ENCODE data around the gene ESRRB.
"Not testable (repeated sequence)": the region's sequence is repeated elsewhere in the genome, so short reads cannot be mapped to it uniquely, and the experiment has no call there.

Gene ESRRB

DNA sequence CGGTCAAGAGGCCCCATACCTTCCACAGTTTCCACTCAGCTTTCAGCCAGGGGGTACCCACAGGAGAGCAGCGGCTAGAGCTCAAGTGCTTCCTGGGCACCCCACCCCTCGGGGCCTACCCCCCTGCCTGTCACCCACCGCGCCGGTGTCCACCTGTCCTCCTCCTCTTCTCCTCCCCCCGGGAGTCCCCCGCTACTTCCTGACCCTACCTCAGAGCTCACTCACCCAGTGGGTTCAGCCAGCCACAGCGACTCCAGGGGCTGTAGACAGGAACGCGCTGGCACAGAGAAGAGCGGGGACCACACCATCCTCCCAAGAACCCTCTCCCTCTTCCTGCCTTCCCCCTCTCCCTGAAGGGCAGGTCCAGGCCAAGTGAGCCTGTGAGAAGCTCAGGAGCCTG is 123.0 kb downstream of the ESRRB start:
- no peak for DNase-seq

DNA sequence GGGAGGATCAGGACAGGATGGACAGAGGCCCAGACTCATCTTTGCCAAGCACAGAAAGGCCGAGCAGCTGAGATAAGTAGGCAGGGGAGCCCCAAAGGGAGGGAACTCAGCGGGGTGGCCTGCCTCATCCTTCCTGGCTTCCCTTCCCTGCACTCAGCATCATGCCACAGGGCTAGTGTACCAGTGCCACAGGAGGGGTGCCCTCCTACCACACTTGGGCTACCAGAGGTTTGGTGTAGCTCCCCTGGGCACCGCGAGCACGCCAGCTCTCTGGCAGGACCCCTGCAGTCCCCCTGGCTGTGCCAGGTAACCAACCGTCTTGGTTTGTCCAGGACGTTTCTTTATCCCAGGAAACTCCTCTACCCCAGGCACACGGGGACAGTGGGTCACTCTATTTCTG is 123.5 kb downstream of the ESRRB start:
- DNase-seq: no peak

DNA sequence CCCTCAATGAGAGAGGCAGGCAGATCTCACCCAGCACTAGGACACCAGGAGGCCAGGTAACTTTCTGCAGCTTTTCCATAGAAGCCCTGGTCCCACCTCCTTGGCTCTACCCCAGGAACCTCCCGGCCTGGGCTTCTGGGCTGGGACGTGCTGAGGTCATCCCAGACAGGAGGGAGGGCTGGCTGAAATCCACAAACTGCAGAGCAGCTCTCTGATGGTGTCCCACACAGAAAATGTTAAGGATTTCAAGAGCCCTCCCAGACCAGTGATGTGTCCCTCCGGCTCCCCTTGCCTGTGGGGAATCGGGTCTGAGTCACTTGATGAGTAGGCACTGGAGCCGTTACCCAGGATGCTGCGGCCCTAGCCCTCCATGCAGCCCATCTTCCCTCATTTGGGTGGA is 124.1 kb downstream of the ESRRB start:
- DNase-seq: no peak

DNA sequence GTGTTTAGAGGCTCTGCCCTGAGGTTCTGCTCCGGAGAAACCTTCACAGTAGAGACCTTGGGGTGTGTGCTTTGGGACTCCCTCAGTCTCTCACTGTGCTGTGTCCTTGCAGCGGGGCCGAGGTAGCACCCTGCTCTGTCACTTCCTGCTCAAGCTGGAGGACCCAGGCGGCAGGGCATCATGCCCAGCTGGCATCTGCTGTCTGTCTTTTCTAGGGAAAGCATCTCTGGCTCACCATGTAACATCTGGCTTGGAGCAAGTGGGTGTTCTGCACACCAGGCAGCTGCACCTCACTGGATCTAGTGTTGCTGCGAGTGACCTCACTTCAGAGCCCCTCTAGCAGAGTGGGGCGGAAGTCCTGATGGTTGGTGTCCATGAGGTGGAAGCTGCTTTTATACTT is 124.5 kb downstream of the ESRRB start:
- DNase-seq: no peak

DNA sequence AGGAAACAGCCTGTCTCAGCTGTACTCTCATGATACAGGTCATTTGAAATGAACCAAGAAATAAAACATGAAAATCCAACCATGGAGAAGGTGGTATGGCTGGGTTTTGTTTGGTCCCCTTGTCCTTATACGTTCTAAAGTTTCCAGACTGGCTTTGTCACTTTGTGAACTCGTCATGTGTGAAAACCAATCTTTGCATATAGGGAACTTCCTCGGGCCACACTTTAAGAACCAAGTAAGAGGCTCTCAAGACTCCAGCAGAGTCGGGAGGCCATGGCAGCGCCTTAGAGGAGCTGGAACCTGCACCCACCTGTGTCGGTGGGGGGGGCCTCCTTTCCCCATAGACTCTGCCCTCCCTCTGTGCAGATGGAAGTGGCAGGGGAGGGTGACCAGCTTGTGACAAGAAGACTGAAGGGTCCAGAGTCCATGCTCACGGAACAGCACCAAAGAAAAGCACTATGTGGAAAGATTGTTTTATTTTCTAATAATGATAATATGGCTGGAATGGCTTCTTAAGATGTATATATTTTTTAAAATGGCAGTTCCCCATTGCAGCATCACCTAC is 125.3 kb downstream of the ESRRB start:
- no peak for DNase-seq

DNA sequence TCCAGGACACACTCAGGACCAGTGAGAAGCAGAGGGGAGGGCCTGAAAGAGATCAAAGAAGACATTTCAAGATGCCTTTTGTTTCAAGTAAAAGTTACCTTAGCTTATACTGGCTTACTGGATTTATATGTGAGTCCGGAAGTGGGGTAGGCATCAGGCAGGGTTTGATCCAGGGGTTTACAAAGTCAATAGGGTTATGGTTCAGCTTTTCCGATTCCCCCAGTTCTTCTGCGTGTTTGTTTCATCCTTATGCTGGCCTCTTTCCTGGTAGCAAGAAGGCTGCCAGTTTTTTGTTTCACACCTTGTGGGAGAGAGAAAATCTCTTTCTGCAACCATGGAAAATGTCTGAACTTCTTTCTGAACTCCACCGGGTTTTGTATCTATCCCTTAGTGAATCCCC is 126.3 kb downstream of the ESRRB start:
- no peak for DNase-seq

DNA sequence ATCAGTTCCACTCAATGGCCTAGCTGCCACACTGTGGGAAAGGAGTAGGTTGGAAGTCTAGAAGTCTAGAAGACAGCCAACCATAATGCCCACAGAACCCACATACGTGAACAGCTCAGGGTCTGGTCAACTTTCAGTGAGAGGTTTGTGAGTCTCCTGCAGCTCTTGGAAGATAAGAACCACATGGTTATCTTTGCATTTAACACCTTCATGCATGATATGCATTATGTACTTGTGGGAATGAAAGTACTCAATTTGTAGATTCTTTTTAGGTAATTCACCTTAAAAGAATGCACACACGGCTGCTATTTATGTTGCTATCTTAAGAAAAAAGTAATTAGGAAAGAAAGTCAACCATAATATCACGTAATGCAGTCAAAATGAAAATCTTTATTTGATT is 126.7 kb downstream of the ESRRB start:
- DNase-seq: no peak

DNA sequence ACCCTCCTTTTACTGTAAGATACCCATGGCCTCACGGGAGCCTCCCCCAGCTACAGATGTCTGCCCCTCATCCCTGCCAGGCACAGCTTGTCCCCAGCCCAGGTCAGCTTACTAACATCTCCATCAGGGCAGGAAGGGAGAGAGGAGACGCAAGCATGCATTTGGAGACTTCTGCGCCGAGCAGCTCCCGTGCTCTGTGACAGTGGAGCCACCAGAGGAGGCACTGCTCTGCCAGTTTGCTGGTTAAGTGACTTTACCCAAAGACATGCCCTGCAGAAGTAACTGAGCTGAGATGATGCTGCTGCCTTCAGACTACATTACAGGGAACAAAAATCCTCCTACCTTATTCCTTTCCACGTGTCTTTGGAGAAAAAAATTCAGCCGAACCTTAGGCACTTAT is 133.4 kb downstream of the ESRRB start:
- DNase-seq: no peak

DNA sequence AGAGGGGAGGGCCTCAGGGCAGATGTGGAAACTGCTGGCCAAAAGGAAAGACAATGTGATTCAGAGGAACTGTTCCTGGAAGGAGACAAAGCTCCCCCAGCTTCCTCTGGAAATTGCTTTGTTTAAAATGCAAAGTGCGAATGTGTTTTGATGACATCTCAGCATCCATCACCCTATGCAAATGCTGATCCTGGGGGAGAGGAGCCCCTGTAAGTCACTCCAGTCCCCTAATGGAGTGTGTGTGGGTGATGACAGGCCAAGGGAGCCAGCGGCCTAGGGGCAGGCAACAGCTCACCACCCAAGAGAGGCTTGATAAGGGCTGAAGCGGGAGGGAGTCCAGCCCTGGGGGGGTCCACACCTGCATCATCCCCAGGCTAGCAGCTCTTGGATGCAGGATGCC is 134.2 kb downstream of the ESRRB start:
- no peak for DNase-seq

DNA sequence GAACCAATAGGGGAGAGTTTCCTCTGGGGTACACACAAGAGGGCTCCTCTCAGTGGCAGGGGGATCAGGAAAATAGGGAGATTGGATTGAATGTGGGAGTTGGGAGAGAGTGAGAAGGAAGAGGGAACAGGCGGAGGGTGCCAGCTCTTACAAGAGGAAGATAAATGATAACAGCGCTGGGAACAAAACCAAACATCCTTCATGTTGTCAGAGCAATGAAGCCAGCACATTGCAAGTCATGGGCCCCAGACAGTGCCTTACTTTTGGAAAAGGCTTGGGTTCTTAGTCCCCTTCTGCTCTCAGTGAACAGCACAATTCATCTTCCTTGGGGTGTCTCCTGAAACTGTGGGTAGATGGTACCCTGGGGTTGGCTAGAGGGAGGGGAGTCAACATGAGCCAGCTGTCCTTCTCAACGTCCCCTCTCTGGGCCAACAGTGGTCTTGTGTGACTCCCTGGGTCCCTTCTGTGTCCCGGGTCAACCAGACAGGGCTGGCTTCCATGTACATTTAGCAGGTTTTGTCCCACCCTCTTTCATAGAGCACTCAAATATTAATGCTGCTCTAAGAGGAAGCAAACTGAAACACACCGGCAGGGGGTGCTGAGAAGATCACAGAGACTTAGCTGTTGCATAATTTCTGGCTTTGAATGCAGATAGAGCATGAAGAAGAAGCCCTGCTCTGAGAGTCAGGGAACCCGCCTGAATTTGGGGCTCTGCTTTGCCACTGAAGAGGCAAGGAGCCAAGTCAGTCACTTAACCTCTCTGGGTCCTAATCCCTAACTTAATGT is 138.5 kb downstream of the ESRRB start:
- DNase-seq: no peak

DNA sequence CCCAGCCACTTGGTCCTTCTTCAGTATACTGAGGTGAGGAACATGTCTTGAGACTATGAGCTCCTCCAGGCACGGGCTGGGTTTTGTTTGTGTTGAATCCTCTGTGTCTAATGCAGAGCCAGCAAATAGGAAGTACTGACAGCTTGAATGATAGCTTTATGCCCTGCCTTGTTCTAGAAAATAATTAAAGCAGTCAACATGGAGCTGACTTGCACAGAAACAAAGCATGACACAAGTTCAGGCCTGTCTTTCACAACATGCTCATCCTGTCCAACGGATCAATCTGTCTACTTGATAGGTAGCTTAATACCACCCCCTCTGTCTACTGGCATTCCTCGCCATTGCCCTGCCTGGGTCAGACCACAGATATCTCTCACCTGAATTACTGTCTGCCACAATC is 140.9 kb downstream of the ESRRB start:
- no peak for DNase-seq

DNA sequence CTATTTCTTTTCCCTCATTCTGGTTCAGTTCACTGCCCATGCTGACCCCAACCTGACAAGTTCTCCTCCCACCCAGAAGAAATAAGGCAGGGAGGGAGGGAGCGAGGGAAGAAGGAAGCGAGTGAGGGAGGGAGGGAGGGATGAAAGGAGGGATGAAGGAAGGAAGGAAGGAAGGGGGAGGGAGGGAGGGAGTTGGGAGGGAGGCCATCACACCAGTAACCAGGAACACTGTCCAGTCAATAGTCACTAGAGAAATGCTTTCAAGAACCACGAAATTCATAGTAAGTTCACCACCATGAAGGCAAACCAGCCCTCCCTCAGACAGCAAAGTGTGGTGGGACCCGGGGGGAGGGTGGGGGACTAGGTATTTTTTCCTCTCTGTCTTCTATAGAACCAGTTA is 142.4 kb downstream of the ESRRB start:
- DNase-seq: no peak

DNA sequence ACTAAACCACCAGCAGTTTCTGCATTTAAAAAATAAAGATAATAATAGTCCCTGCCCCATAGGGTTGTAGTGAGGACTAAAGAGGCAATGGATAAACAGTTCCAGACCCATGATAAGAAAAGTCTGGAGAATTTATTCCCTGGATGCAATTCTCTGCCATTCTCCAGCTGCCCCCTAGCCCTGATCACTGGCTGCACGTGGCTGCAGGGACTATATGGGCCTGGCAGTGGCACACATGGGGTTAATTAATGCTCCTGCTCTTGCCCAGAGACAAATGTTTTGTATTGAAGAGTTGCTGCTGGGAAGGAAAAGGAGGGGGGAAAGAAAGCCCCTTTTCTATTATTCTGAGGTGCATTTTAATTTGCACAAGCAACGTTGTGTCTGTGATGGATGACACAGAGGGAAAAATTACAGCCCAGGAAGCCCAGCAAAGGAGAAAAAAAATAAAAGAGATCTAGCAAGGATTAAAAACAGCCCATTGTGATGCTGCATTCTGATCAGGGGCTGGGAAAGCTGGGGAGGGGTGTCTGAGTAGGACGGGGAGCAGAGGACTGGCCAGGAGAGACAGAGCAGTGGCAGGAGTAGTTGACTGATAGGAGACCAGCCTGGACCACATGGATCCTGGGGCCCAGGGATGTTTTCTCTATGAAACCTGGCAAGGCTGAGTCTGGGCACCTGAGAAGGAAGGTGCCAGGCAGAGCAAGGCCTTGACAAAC is 149.3 kb downstream of the ESRRB start:
- DNase-seq: no peak

DNA sequence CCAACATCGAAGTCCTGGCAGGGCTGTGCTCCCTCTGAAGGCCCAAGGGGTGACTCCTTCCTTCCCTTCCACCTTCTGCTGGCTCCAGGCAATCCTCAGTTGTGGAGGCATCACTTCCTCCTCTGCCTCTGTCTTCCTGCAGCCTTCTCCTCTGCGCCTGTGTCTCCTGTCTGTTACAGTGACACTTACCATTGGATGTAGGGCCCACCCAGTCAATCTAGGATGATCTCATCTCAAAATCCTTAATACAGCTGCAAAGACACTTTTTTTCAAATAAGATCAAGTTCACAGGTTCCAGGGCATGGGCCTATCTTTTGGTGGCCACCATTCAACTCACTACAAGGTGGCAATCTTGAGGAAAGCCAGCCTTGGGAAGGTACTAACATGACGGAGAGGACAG is 155.1 kb downstream of the ESRRB start:
- no peak for DNase-seq

DNA sequence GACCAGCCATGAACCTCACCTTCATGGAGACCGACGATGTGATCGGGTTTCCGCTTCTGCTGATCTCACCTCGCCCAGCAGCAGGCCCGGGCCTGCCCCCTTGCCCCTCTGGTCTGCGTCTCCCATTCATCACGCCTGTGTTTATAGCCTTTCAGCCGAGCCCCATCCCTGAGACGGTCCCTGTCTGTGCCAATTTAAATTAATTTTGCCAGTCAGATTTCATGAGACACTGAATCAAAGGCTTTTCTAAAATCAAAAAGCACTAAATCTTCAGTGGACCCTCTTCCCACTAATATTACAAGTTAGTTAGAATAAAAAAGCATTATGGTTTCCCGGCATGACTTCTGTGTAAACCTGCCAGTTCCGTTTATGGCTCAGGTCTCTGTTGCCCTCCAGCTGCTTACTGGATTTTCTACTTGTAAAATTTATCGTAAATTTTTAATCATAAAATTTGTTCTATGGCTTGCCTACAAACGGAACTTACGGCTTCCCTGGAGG is 155.9 kb downstream of the ESRRB start:
- no peak for DNase-seq

DNA sequence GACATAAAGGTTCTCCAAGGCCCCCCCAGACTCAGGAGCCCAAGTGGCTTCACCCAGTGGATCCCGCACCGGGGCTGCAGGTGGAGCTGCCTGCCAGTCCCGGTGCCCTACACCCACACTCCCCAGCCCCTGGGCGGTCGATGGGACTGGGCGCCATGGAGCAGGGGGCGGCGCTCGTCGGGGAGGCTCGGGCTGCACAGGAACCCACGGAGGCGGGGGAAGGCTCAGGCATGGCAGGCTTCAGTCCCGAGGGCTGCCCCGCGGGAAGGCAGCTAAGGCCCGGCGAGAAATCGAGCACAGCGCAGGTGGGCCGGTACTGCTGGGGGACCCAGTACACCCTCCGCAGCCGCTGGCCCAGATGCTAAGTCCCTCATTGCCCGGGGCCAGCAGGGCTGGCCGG is 160.7 kb downstream of the ESRRB start:
- not testable (repeated sequence) for DNase-seq

DNA sequence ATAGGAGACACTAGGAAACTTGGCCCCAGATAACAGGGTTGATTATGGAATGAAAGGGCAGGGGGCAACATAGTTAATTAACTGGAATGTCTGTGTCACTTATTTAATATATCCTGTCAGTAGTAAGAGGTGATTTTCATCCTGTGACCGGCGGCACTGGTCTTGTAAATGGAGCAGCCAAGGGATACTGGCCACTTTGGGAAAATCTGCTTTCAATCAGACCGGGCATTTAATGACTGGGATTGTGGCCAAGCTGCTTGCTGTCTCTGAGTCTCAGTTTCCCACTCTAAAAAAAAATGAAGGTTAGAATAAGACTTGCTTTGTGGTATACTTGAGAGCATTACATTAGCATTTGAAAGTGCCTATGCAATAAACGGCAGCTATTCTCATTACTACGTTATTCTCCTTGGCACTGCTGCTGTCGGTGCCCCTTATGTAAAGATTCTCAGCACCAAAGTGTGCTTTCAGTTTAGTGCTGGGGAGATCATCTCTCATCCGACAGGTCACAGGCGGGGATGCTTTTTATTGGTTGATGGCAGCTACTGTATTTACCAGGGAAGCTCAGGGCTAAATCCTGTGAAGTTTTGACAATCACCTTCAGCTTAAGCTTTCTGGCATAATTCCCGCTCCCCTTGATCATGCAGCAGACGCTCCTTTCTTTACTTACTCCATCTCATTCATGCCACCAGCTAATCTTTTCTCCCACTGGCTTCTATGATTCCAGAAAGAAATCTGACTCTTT is 162.1 kb downstream of the ESRRB start:
- no peak for DNase-seq

DNA sequence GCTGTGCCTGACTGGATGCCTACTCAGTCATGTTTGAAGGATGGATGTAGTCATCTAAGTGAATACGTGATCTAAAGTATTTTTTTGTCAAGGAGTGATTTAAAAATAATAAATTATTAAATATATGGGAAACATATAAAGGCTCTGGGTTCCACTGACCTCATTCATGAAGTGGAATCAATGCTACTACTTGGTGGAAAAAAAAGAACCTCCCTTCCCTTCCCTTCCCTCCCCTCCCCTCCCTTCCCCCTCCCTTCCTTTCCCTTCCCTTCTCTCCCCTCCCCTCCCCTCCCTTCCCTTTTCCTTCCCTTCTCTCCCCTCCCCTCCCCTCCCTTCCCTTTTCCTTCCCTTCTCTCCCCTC is 162.7 kb downstream of the ESRRB start:
- DNase-seq: no peak

DNA sequence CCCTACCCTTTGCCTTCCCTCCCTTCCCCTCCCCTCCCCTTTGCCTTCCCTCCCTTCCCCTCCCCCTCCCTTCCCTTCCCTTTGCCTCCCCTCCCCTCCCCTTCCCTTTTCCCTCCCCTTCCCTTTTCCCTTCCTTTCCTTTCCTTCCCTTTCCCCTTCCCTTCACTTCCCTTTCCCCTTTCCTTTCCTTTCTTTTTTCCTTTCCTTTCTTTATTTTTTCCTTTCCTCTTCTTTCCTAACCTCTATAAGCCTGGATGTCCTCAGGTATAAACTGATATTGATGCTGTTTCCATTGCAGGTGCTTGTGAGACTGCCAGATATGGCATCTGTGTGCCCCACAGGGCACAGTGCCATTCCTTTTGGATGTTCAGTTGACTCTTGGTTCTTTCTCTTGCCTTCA is 163.2 kb downstream of the ESRRB start:
- DNase-seq: no peak

DNA sequence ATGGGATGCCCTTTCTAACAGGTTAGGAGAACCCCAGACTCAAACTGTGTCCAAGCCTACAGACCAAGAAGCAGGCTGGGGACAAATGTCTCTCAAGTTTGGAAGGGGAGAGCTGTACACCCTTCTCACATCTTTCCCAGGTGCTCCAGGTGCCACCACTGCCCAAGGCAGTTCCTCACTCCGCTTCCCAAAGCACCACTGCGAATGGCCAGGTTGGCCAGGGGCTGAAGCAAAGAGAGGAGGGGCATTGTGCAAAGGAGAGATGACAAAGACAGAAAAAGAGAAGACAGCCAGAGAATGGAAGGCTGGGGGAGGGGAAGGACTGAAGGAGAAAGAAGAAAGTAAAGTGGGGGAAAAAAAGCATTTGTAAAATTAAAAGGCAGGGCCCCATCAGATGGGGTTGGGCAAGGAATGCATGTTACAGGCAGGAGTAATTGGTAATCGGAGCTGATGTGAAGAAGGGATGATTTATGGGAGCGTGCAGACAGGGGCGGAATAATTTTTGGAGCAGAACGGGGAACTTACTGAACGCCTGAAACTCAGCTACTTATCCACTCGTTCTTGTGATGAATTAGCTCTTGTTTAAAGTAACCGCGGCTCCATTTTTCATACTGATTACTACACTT is 165.8 kb downstream of the ESRRB start:
- no peak for DNase-seq

DNA sequence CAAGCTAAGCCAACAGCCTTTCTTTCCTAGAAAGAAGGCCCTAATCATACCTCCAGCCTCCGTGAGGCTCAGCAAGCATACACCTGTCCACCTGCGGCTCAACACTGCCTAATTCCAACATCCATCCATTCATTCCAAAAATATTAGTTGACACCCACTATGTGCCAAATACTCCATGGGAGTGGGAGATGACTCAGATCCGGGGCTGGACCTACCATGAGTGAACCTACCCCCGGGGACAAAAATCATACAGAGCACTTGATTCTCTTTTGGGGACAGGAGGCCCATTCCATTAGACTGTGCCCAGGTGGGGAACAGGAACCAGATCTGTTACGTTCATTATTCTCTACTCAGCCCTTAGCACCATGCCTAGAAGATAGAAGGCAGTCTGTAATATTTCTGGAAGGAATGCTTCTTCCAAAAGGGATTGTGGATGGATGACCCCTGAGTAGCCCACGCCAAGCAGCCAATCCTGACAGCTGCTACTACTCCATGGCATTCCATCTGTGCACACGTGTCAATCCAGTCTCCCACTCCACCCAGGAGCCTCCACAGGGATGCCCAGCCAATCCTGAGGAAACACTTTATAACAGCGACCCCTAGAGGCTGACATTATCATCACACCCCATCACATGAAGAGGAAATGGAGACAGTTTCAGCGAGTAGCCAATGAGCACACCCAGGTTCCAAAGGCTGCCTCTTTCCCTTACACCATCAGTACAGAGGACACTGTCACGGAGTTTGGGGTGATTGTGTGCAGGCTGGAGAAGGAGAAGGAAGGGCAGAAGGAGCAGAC is 170.7 kb downstream of the ESRRB start:
- DNase-seq: no peak

DNA sequence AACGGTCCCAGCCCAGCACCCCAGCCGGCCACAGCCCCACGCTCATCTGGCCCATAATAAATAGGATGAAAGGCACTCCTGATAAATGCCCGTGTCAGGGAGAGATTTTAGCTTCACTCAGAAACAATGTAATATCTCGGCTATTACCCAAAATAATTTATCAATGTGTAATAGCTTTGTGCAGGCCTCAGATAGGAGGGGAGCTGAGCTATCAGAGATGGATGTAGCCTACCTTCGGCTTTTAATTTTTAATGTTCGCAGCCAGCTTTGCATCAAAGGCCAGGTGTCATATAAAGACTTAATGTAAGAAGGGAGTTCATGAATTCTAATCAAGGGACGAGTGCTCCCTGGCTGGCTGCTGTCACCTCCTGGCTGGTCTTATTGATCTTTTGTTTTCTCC is 171.9 kb downstream of the ESRRB start:
- no peak for DNase-seq

Data from CD4-positive, alpha-beta T cell treated with Interleukin-15 for 1 hour (primary cell).